ENCODE measurements around the gene ARHGEF10L.

- no peak for TF ChIP-seq CTCF (IDR thresholded peaks at IDR 0.05)
- no peak for TF ChIP-seq EZH2 (IDR thresholded peaks at IDR 0.05)
Measured at GRCh38 chr1:17723684-17724083, 184.2 kb downstream of the ARHGEF10L start.

All from neural progenitor cell (in vitro differentiated cells).